SK-N-SH (cell line): ENCODE data around the gene JAML. TPM values are rescaled to one million over a fixed set of nuclear protein-coding genes. Genes with fewer than 3 reads are reported as not detected.

Experiments
- CTCF ChIA-PET: fragments of 300-600, 350-600 bp; formaldehyde crosslinking; extraction: SDS; loops from one replicate; lab custom pipeline; 2021; lab: Yijun Ruan, JAX
- POLR2A ChIA-PET: fragments of 350-600 bp; sonication (Branson Sonifier 250); formaldehyde crosslinking; extraction: SDS; loops from one replicate; lab custom pipeline; 2020; ENCODE audit warnings: antibody characterized with exemption, inconsistent platforms; lab: Yijun Ruan, JAX
- DNase-seq: peaks from one replicate; pipeline ENCODE4 v3.0.0; 2012
- H2AFZ ChIP-seq: fragments of 200-600 bp; sonication (generic); 2 replicates; pipeline ENCODE4 v1.8.1; 2016; ENCODE audit warnings: antibody characterized with exemption, mild to moderate bottlenecking, low read depth
- H3F3A ChIP-seq: fragments of 200-600 bp; sonication (generic); replicated peaks from 2 replicates; pipeline ENCODE3; 2016; ENCODE audit warnings: antibody characterized with exemption, mild to moderate bottlenecking; ENCODE audit not compliant: insufficient read depth
- H3K27ac ChIP-seq, 2 experiments: fragments of 200-500 bp in 1 of 2; fragments of 200-600 bp in 1 of 2; sonication (Bioruptor generic) in 1 of 2; sonication (generic), shearing (Covaris generic) in 1 of 2; 2 replicates each; pipeline versions ENCODE4 v1.5.1 to v1.6.1; 2014 to 2016; ENCODE audit warnings: low read depth in 2 of 2, inconsistent platforms in 1 of 2, low read length in 1 of 2, mild to moderate bottlenecking in 1 of 2, mixed read lengths in 1 of 2
- H3K27me3 ChIP-seq: fragments of 200-600 bp; sonication (generic), shearing (Covaris generic); 2 replicates; pipeline ENCODE4 v1.6.1; 2016; ENCODE audit warnings: mixed run types; ENCODE audit not compliant: insufficient read depth
- H3K36me3 ChIP-seq, 2 experiments: fragments of 200-500 bp in 1 of 2; fragments of 200-600 bp in 1 of 2; sonication (Bioruptor generic) in 1 of 2; sonication (generic) in 1 of 2; replicated peaks in 1 of 2; 2 replicates each; pipeline versions ENCODE3 to v1.5.1; 2014 to 2016; ENCODE audit warnings: low read length in 1 of 2, mild to moderate bottlenecking in 1 of 2; ENCODE audit not compliant: insufficient read depth in 2 of 2, control insufficient read depth in 1 of 2
- H3K4me1 ChIP-seq, 2 experiments: fragments of 200-500 bp in 1 of 2; fragments of 200-600 bp in 1 of 2; sonication (Bioruptor generic) in 1 of 2; sonication (generic), shearing (Covaris generic) in 1 of 2; 2 replicates each; pipeline versions ENCODE4 v1.5.1 to v1.6.1; 2014 to 2016; ENCODE audit warnings: low read depth in 1 of 2, low read length in 1 of 2, mixed run types in 1 of 2; ENCODE audit not compliant: insufficient read depth in 2 of 2, control insufficient read depth in 1 of 2
- H3K4me2 ChIP-seq: fragments of 200-600 bp; sonication (generic), shearing (Covaris generic); 2 replicates; pipeline ENCODE4 v1.6.1; 2017; ENCODE audit warnings: mixed run types
- H3K4me3 ChIP-seq, 2 experiments: fragments of 200-500 bp in 1 of 2; fragments of 200-600 bp in 1 of 2; sonication (Bioruptor generic) in 1 of 2; sonication (generic), shearing (Covaris generic) in 1 of 2; 2 replicates each; pipeline versions ENCODE4 v1.5.1 to v1.8.1; 2014 to 2016; ENCODE audit warnings: low read depth in 2 of 2, inconsistent platforms in 1 of 2, low read length in 1 of 2, mild to moderate bottlenecking in 1 of 2, mixed read lengths in 1 of 2, moderate library complexity in 1 of 2
- H3K79me2 ChIP-seq: fragments of 200-600 bp; sonication (generic); 2 replicates; pipeline ENCODE4 v1.8.1; 2017; ENCODE audit warnings: mild to moderate bottlenecking; ENCODE audit not compliant: insufficient read depth
- H3K9ac ChIP-seq: fragments of 200-600 bp; sonication (generic); 2 replicates; pipeline ENCODE4 v1.6.1; 2017; ENCODE audit warnings: mixed run types
- H3K9me2 ChIP-seq: fragments of 200-600 bp; sonication (generic); 2 replicates; pipeline ENCODE4 v1.6.1; 2017; ENCODE audit warnings: mixed run types
- H3K9me3 ChIP-seq: fragments of 200-600 bp; sonication (generic); 2 replicates; pipeline ENCODE4 v1.6.1; 2017; ENCODE audit warnings: mixed run types, mild to moderate bottlenecking, moderate library complexity
- H4K20me1 ChIP-seq: fragments of 200-600 bp; sonication (generic); 2 replicates; pipeline ENCODE4 v1.6.1; 2017; ENCODE audit warnings: mild to moderate bottlenecking, mixed run types; ENCODE audit not compliant: insufficient read depth
- ELF1 ChIP-seq: IDR thresholded peaks from 2 replicates; pipeline ENCODE4 v1.4.0; 2012
- EP300 ChIP-seq, 2 experiments: IDR thresholded peaks; 2 replicates each; pipeline versions ENCODE4 v1.4.0 to v1.6.1; 2012; ENCODE audit warnings: borderline replicate concordance in 1 of 2, low read depth in 1 of 2, low read length in 1 of 2
- EZH2phosphoT487 ChIP-seq: fragments of 200-600 bp; sonication (generic); IDR thresholded peaks from 2 replicates; pipeline ENCODE4 v1.6.1; 2017; ENCODE audit warnings: low read depth, mixed run types, mild to moderate bottlenecking, antibody characterized with exemption, moderate library complexity, borderline replicate concordance
- FOXJ3 ChIP-seq: sonication (generic); formaldehyde crosslinking; IDR thresholded peaks from 2 replicates; pipeline ENCODE4 v1.5.1; 2020; ENCODE audit warnings: mild to moderate bottlenecking, missing genetic modification reagents
- FOXM1 ChIP-seq: IDR thresholded peaks from 2 replicates; pipeline ENCODE4 v1.4.0; 2012; ENCODE audit warnings: low read depth, mild to moderate bottlenecking
- JUND ChIP-seq: IDR thresholded peaks from 2 replicates; pipeline ENCODE4 v1.4.0; 2012
- MAX ChIP-seq: IDR thresholded peaks from 2 replicates; pipeline ENCODE4 v1.4.0; 2012; ENCODE audit warnings: low read depth
- MEF2A ChIP-seq: IDR thresholded peaks from 2 replicates; pipeline ENCODE4 v1.4.0; 2012; ENCODE audit warnings: low read depth, borderline replicate concordance
- MXI1 ChIP-seq: IDR thresholded peaks from 2 replicates; pipeline ENCODE4 v1.6.1; 2012; ENCODE audit warnings: mild to moderate bottlenecking, low read depth, low read length, improper control_type of control experiment
- NFIC ChIP-seq: IDR thresholded peaks from 2 replicates; pipeline ENCODE4 v1.4.0; 2012; ENCODE audit warnings: borderline replicate concordance
- NRF1 ChIP-seq: IDR thresholded peaks from 2 replicates; pipeline ENCODE4 v1.6.1; 2012; ENCODE audit warnings: low read depth, mild to moderate bottlenecking, low read length
- RAD21 ChIP-seq: IDR thresholded peaks from 2 replicates; pipeline ENCODE4 v1.6.1; 2012; ENCODE audit warnings: mild to moderate bottlenecking, low read length
- RFX5 ChIP-seq: IDR thresholded peaks from 2 replicates; pipeline ENCODE4 v1.6.1; 2012; ENCODE audit warnings: mild to moderate bottlenecking, improper control_type of control experiment, low read length
- RXRA ChIP-seq: IDR thresholded peaks from 2 replicates; pipeline ENCODE4 v1.4.0; 2012; ENCODE audit warnings: low read depth, mild to moderate bottlenecking, borderline replicate concordance
- SIN3A ChIP-seq: IDR thresholded peaks from 2 replicates; pipeline ENCODE4 v1.6.1; 2012; ENCODE audit warnings: low read depth, mild to moderate bottlenecking, low read length, moderate library complexity, borderline replicate concordance
- YY1 ChIP-seq: IDR thresholded peaks from 2 replicates; pipeline ENCODE4 v1.4.0; 2012; ENCODE audit warnings: low read depth, mild to moderate bottlenecking
- WGBS: methylation state at CpG from one replicate; pipeline ENCODE4 v1.1.6; 2017; ENCODE audit warnings: low lambda C conversion rate; 5-methylcytosine and 5-hydroxymethylcytosine counted together
- polyA plus RNA-seq, 3 experiments: library from polyadenylated mRNA; depleted of rRNA; stranded (reverse); fragments of >200 nt; gene quantifications; 2 replicates each; pipeline ENCODE4 v1.2.3, GENCODE V29; 2012
- TF ChIP-seq, protein P1 (sequence below): IDR thresholded peaks from 2 replicates; pipeline ENCODE4 v1.4.0; 2012; ENCODE audit warnings: low read depth, borderline replicate concordance

The JAML gene
- polyA plus RNA-seq, 1 of the 3 experiments (the other 2 are of a cell fraction), result not detected

- TF ChIP-seq NRF1 (no peak), NFIC (no peak), JUND (no peak), MXI1 (no peak), RXRA (no peak), ELF1 (no peak), FOXM1 (no peak), MAX (no peak), EZH2phosphoT487 (no peak), MEF2A (no peak)
- no peak overlapping the region for H3K27ac ChIP-seq
- 77% methylated on average over 5 of the region's 5 CpGs for WGBS
- no peaks in the 10 kb centered on the region for H3K9me2 ChIP-seq
- CTCF ChIA-PET, result no interaction called here
- H3K9ac ChIP-seq, result no peak overlapping the region
- no peaks in the 10 kb centered on the region for H4K20me1 ChIP-seq
- H3K4me2 ChIP-seq, result no peak overlapping the region
- H3K4me1 ChIP-seq, result 0 out of 4 replicates have a peak, but pooled peaks cover 0 to 5% of the 10 kb centered on the region in 2 experiments
- peaks cover 13% of the 10 kb centered on the region for H3F3A ChIP-seq
- H3K27me3 ChIP-seq, result peaks cover 6% of the 10 kb centered on the region; the same call in 1 of the 2 replicates
- DNase-seq, result no peak
- no peaks in the 10 kb centered on the region for H3K79me2 ChIP-seq
- no peaks in the 10 kb centered on the region for H3K36me3 ChIP-seq
- H3K9me3 ChIP-seq, result no peaks in the 10 kb centered on the region
- POLR2A ChIA-PET, result no interaction called here
- no peak overlapping the region for H2AFZ ChIP-seq
- no peak overlapping the region for H3K4me3 ChIP-seq
Observed at GRCh38 chr11:118233377-118233776, 8.6 kb upstream of the JAML start.

- WGBS, result 0% methylated on average over 1 of the region's 1 CpG
- no peak for TF ChIP-seq RAD21
- no peak for TF ChIP-seq RXRA
- no peak for TF ChIP-seq SIN3A
- TF ChIP-seq RFX5, result no peak
- TF ChIP-seq MEF2A, result no peak
- POLR2A ChIA-PET, result no interaction called here
Observed at GRCh38 chr11:118232659-118233058, 7.8 kb upstream of the JAML start.

DNA sequence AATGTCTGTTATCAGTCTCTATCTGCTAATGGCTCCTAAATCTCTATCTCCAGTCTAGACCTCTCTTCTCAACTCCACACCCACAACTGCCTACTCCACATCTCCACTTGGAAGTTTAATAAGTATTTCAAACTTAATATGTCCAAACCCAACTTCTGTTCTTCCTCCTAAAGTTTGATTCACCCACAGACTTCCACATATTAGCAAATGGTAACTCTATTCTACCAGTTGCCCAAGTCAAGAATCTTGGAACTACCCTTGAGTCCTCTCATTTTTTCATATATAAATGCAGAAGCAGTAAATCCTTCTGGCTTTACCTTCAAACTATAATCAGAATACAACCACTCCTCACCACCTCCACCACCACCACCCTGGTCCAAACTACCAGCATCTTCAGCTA lies 6.7 kb upstream of the JAML start:
- Histone ChIP-seq H3K9me3 (no peaks in the 10 kb centered on the region), H4K20me1 (no peaks in the 10 kb centered on the region), H3K9ac (no peak overlapping the region), H3K79me2 (no peaks in the 10 kb centered on the region), H3F3A (peaks cover 13% of the 10 kb centered on the region), H3K9me2 (no peaks in the 10 kb centered on the region), H2AFZ (no peak overlapping the region), H3K4me3 (no peak overlapping the region), H3K27me3 (peaks cover 6% of the 10 kb centered on the region; the same call in 1 of the 2 replicates), H3K4me1 (peaks cover 0 to 5% of the 10 kb centered on the region in 2 experiments; a peak in 1 of 4 replicates), H3K4me2 (no peak overlapping the region), H3K36me3 (no peaks in the 10 kb centered on the region), H3K27ac (no peak overlapping the region)
- TF ChIP-seq, protein P1, sequence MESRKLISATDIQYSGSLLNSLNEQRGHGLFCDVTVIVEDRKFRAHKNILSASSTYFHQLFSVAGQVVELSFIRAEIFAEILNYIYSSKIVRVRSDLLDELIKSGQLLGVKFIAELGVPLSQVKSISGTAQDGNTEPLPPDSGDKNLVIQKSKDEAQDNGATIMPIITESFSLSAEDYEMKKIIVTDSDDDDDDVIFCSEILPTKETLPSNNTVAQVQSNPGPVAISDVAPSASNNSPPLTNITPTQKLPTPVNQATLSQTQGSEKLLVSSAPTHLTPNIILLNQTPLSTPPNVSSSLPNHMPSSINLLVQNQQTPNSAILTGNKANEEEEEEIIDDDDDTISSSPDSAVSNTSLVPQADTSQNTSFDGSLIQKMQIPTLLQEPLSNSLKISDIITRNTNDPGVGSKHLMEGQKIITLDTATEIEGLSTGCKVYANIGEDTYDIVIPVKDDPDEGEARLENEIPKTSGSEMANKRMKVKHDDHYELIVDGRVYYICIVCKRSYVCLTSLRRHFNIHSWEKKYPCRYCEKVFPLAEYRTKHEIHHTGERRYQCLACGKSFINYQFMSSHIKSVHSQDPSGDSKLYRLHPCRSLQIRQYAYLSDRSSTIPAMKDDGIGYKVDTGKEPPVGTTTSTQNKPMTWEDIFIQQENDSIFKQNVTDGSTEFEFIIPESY, result no peak
- no peak for TF ChIP-seq EZH2phosphoT487
- no peak for TF ChIP-seq ELF1
- no peak for TF ChIP-seq YY1
- no peak for TF ChIP-seq FOXJ3 (CRISPR knock-in tag)
- TF ChIP-seq MXI1, result no peak
- TF ChIP-seq EP300 (IDR thresholded peaks at IDR 0.05; ENCODE audit: borderline replicate concordance in 1 of 2, low read depth in 1 of 2, low read length in 1 of 2), result no peak
- CTCF ChIA-PET, result interaction anchor here (1.2 kb wide), 1 partner anchor 60 kb away, joined by 3 read pairs; no protein-coding TSS in a partner anchor
- POLR2A ChIA-PET, result no interaction called here
- DNase-seq, result no peak

More at GRCh38 chr11:118232659-118233058, 7.8 kb upstream of the JAML start:
- H2AFZ ChIP-seq, result no peak overlapping the region
- H4K20me1 ChIP-seq, result no peaks in the 10 kb centered on the region
- no peak overlapping the region for H3K9ac ChIP-seq
- H3K9me2 ChIP-seq, result no peaks in the 10 kb centered on the region
- DNase-seq, result no peak
- H3K36me3 ChIP-seq, result no peaks in the 10 kb centered on the region
- H3K9me3 ChIP-seq, result no peaks in the 10 kb centered on the region
- H3K4me2 ChIP-seq, result no peak overlapping the region
- no peaks in the 10 kb centered on the region for H3K79me2 ChIP-seq
- H3K27me3 ChIP-seq, result peaks cover 6% of the 10 kb centered on the region; the same call in 1 of the 2 replicates
- no peak overlapping the region for H3K27ac ChIP-seq
- H3K4me1 ChIP-seq, result 0 out of 4 replicates have a peak, but pooled peaks cover 0 to 5% of the 10 kb centered on the region in 2 experiments
- CTCF ChIA-PET, result no interaction called here
- H3F3A ChIP-seq, result peaks cover 13% of the 10 kb centered on the region
- H3K4me3 ChIP-seq, result no peak overlapping the region
